Endothelial cell of umbilical vein (primary cell): ENCODE results near the gene TGFBR3. TPM values are rescaled to one million over a fixed set of nuclear protein-coding genes. Genes with fewer than 3 reads are reported as not detected.

Experiments used
- BruUV-seq: library from RNA; stranded (reverse); fragments of 400-500 nt; replicated peaks from 2 replicates; lab custom pipeline; 2021; lab: Mats Ljungman, UMichigan
- CTCF ChIA-PET: fragments of 300-600, 350-600 bp; sonication (Branson Sonifier 250); formaldehyde crosslinking; loops from one replicate; lab custom pipeline; 2021; ENCODE audit warnings: antibody characterized with exemption, inconsistent platforms; lab: Charles Lee
- POLR2A ChIA-PET: fragments of 300-600, 350-600 bp; sonication (Branson Sonifier 250); formaldehyde crosslinking; loops from one replicate; lab custom pipeline; 2021; ENCODE audit warnings: antibody characterized with exemption, inconsistent platforms; lab: Charles Lee
- DNase-seq: peaks from one replicate; pipeline ENCODE4 v3.0.0-alpha.2; 2011; ENCODE audit warnings: low read depth, low spot score
- FAIRE-seq: peaks from 2 replicates; lab custom pipeline; 2011; peaks lifted over from hg19 to GRCh38; lab: Jason Lieb, UNC
- H2AFZ ChIP-seq: 2 replicates; pipeline ENCODE4 v1.6.0; 2012; ENCODE audit warnings: low read depth, low read length, control low read depth, inconsistent platforms
- H3K27ac ChIP-seq: 2 replicates; pipeline ENCODE4 v1.5.1; 2011; ENCODE audit warnings: low read depth, mild to moderate bottlenecking, control low read depth, low read length, moderate library complexity; ENCODE audit not compliant: insufficient read depth
- H3K27me3 ChIP-seq, 2 experiments: 2 replicates each; pipeline versions ENCODE4 v1.6.0 to v1.6.1; 2011; ENCODE audit warnings: low read length in 2 of 2, mixed read lengths in 1 of 2; ENCODE audit not compliant: control insufficient read depth in 2 of 2, insufficient read depth in 2 of 2
- H3K36me3 ChIP-seq, 2 experiments: 2 replicates in 1 of 2; 3 replicates in 1 of 2; pipeline ENCODE4 v1.5.1; 2011; ENCODE audit warnings: low read length in 2 of 2, mild to moderate bottlenecking in 1 of 2, moderate library complexity in 1 of 2; ENCODE audit not compliant: control insufficient read depth in 2 of 2, insufficient read depth in 2 of 2; ENCODE audit errors: extremely low read depth in 1 of 2
- H3K4me1 ChIP-seq: 3 replicates; pipeline ENCODE4 v1.5.1; 2011; ENCODE audit warnings: mild to moderate bottlenecking, low read length; ENCODE audit not compliant: control insufficient read depth, insufficient read depth; ENCODE audit errors: extremely low read depth
- H3K4me2 ChIP-seq: 2 replicates; pipeline ENCODE4 v1.6.1; 2011; ENCODE audit warnings: low read length, control low read depth, mixed read lengths; ENCODE audit not compliant: insufficient read depth
- H3K4me3 ChIP-seq, 3 experiments: fragments of 200-600 bp in 1 of 3; sonication (generic), shearing (Covaris generic) in 1 of 3; replicated peaks in 1 of 3; 2 replicates each; pipeline ENCODE4 v1.5.1; 2011 to 2016; ENCODE audit warnings: control low read depth in 3 of 3, low read length in 3 of 3, mild to moderate bottlenecking in 2 of 3, inconsistent platforms in 1 of 3, low read depth in 1 of 3, moderate library complexity in 1 of 3; ENCODE audit not compliant: insufficient read depth in 1 of 3
- H3K79me2 ChIP-seq: 2 replicates; pipeline ENCODE4 v1.6.0; 2012; ENCODE audit warnings: low read length, inconsistent platforms; ENCODE audit not compliant: control insufficient read depth, insufficient read depth
- H3K9ac ChIP-seq: replicated peaks from 2 replicates; pipeline ENCODE3; 2011; ENCODE audit warnings: low read length, control low read depth; ENCODE audit not compliant: insufficient read depth; ENCODE audit errors: extremely low read depth
- H3K9me1 ChIP-seq: replicated peaks from 3 replicates; pipeline ENCODE4 v1.6.0; 2011; ENCODE audit warnings: mild to moderate bottlenecking, low read length; ENCODE audit not compliant: control insufficient read depth, insufficient read depth; ENCODE audit errors: extremely low read depth
- H3K9me3 ChIP-seq: replicated peaks from 2 replicates; pipeline ENCODE4 v1.5.1; 2012; ENCODE audit warnings: low read length, inconsistent platforms; ENCODE audit not compliant: control insufficient read depth, insufficient read depth
- H4K20me1 ChIP-seq: replicated peaks from 2 replicates; pipeline ENCODE3; 2011; ENCODE audit warnings: mild to moderate bottlenecking, low read length; ENCODE audit not compliant: control insufficient read depth, insufficient read depth; ENCODE audit errors: extremely low read depth
- EZH2 ChIP-seq: IDR thresholded peaks from 2 replicates; pipeline ENCODE4 v1.6.1; 2012; ENCODE audit warnings: borderline replicate concordance, low read depth, mild to moderate bottlenecking, moderate library complexity, low read length, inconsistent platforms; ENCODE audit not compliant: severe bottlenecking
- FOS ChIP-seq: IDR thresholded peaks from 2 replicates; pipeline ENCODE4 v1.6.1; 2011; ENCODE audit warnings: mild to moderate bottlenecking, low read length, moderate library complexity, borderline replicate concordance; ENCODE audit not compliant: insufficient read depth
- GATA2 ChIP-seq: IDR thresholded peaks from 2 replicates; pipeline ENCODE4 v1.7.0; 2011; ENCODE audit warnings: low read depth, mild to moderate bottlenecking, moderate library complexity, mixed read lengths, low read length; ENCODE audit not compliant: insufficient read length, insufficient read depth
- JUN ChIP-seq: IDR thresholded peaks from 2 replicates; pipeline ENCODE4 v1.6.1; 2011; ENCODE audit warnings: borderline replicate concordance, low read depth; ENCODE audit not compliant: insufficient read length, insufficient read depth
- MYC ChIP-seq: IDR thresholded peaks from one replicate; pipeline ENCODE4 v1.6.1; 2011; ENCODE audit warnings: mild to moderate bottlenecking, low read depth, low read length
- POLR2A ChIP-seq: IDR thresholded peaks from 2 replicates; pipeline ENCODE4 v1.6.1; 2012; ENCODE audit warnings: low read depth, mild to moderate bottlenecking, control low read depth, low read length
- POLR2AphosphoS5 ChIP-seq: IDR thresholded peaks from 2 replicates; pipeline ENCODE4 v1.6.1; 2012; ENCODE audit warnings: low read depth, mild to moderate bottlenecking, control low read depth, low read length, moderate library complexity; ENCODE audit not compliant: insufficient read depth
- dilution Hi-C: fragments of 300-500 bp; cut with MboI; formaldehyde crosslinking; loops from one replicate; pipeline ENCODE4 v1.15.0; 2019; ENCODE audit warnings: low sequenced_read_pairs; ENCODE audit not compliant: extremely low pct_ligation_motif_present
- intact Hi-C: fragments of 100-400 bp; cut with micrococcal nuclease; formaldehyde crosslinking; loops from one replicate; pipeline ENCODE4 v1.10.0; 2022
- polyA plus RNA-seq, 4 experiments: library from polyadenylated mRNA; depleted of rRNA in 3 of 4; stranded (reverse) in 3 of 4; unstranded in 1 of 4; fragments of >200 nt; gene quantifications; 2 replicates each; pipeline versions ENCODE4 v1.2.1 to v1.2.3, GENCODE V29; 2011 to 2012; ENCODE audit warnings: missing spikeins in 1 of 4
- total RNA-seq: library from RNA; stranded (reverse); gene quantifications from 2 replicates; pipeline ENCODE4 v1.2.3, GENCODE V29; 2021
- TF ChIP-seq, protein P1 (sequence below): IDR thresholded peaks from 2 replicates; pipeline ENCODE4 v1.6.1; 2011; ENCODE audit not compliant: insufficient read depth, insufficient read length
- TF ChIP-seq, protein P2 (sequence below), 2 donors: IDR thresholded peaks; 1 replicate in 1 of 2; 2 replicates in 1 of 2; pipeline ENCODE4 v1.5.1; 2011; ENCODE audit warnings: low read length in 2 of 2, mild to moderate bottlenecking in 2 of 2, moderate library complexity in 2 of 2, control low read depth in 1 of 2, inconsistent platforms in 1 of 2, low read depth in 1 of 2; ENCODE audit not compliant: insufficient read depth in 1 of 2; ENCODE audit errors: extremely low read depth in 1 of 2

Gene TGFBR3
- total and polyA plus RNA-seq, 2 donors (not counting 3 experiments of a cell fraction or from before 2014, with no cell fraction given), result 8.0 to 13.4 TPM

DNA sequence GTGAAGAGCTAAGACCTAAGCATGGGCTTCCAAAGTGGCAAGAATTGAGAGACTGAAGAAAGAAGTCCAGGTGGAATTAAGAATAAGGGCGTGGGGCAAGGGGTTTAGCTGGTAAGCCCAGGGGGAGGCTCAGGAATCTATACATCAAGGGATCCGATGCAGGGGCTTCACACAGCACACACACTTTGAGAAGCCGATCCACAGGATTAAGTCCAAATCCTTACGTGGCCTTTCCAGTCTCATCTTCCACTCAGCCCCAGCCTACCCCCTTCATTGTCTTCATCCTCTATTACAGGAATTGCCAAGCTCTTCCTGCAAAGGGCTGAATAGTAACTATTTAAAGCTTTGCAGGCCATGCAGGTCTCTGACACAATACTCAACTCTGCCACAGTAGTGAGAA, 101.3 kb downstream of the TGFBR3 start:
- CTCF ChIA-PET, result interaction anchor here (0.7 to 2.7 kb wide), 7 partner anchors 11 to 165 kb away, joined by 3 to 8 read pairs (median 5); no protein-coding TSS in a partner anchor
- FAIRE-seq (no peak), DNase-seq (no peak)
- TF ChIP-seq GATA2, result no peak
- TF ChIP-seq POLR2AphosphoS5, result no peak
- TF ChIP-seq, protein P1, sequence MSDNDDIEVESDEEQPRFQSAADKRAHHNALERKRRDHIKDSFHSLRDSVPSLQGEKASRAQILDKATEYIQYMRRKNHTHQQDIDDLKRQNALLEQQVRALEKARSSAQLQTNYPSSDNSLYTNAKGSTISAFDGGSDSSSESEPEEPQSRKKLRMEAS, result no peak
- TF ChIP-seq, protein P2, sequence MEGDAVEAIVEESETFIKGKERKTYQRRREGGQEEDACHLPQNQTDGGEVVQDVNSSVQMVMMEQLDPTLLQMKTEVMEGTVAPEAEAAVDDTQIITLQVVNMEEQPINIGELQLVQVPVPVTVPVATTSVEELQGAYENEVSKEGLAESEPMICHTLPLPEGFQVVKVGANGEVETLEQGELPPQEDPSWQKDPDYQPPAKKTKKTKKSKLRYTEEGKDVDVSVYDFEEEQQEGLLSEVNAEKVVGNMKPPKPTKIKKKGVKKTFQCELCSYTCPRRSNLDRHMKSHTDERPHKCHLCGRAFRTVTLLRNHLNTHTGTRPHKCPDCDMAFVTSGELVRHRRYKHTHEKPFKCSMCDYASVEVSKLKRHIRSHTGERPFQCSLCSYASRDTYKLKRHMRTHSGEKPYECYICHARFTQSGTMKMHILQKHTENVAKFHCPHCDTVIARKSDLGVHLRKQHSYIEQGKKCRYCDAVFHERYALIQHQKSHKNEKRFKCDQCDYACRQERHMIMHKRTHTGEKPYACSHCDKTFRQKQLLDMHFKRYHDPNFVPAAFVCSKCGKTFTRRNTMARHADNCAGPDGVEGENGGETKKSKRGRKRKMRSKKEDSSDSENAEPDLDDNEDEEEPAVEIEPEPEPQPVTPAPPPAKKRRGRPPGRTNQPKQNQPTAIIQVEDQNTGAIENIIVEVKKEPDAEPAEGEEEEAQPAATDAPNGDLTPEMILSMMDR (IDR thresholded peaks at IDR 0.05; ENCODE audit: extremely low read depth in 1 of 2, insufficient read depth in 1 of 2, low read depth in 1 of 2, low read length in 2 of 2), result no peak
- TF ChIP-seq MYC, result no peak
- TF ChIP-seq POLR2A, result no peak
- no peak for TF ChIP-seq FOS
- no peak for TF ChIP-seq JUN
- TF ChIP-seq EZH2, result no peak
- no peak overlapping the region for H3K9ac ChIP-seq
- H3K9me3 ChIP-seq, result no peaks in the 10 kb centered on the region
- POLR2A ChIA-PET, result no interaction called here
- intact Hi-C loops (no loop called here), dilution Hi-C loops (no loop called here)
- no peaks in the 10 kb centered on the region for H3K79me2 ChIP-seq
- H3K4me2 ChIP-seq, result no peak overlapping the region
- peaks cover 49% of the 10 kb centered on the region for H3K4me1 ChIP-seq
- no TSS peak for BruUV-seq
- H3K9me1 ChIP-seq, result no peaks in the 10 kb centered on the region
- H3K36me3 ChIP-seq, result no peaks in the 10 kb centered on the region
- no peak overlapping the region for H2AFZ ChIP-seq
- H4K20me1 ChIP-seq, result no peaks in the 10 kb centered on the region
- no peaks in the 10 kb centered on the region for H3K27me3 ChIP-seq
- H3K27ac ChIP-seq, result no peak overlapping the region
- H3K4me3 ChIP-seq, result no peak overlapping the region
